HL-60/S4 treated with phorbol 12-myristate 13-acetate at 8.2 ng/mL for 4 days and 3 days (cell line): Measurements from ENCODE around the gene LBHD2.

ENCODE experiments used
- in situ Hi-C: fragments of 300-500 bp; cut with MboI; formaldehyde crosslinking; loops from 2 replicates; pipeline ENCODE4 v1.15.0; 2022; ENCODE audit warnings: low sequenced_read_pairs

The LBHD2 gene

GRCh38 chr14:103089386-103090335 is 5.7 kb downstream of the LBHD2 start:
- in situ Hi-C loops: loop anchor here (10.0 kb wide), 1 partner anchor 205 kb away; no protein-coding TSS in a partner anchor

- in situ Hi-C loops: no loop called here
Measured at GRCh38 chr14:103090481-103091020, 6.5 kb downstream of the LBHD2 start.

- in situ Hi-C loops: no loop called here
Measured at GRCh38 chr14:103091041-103091882, 7.3 kb downstream of the LBHD2 start.

GRCh38 chr14:103091883-103092222 is 7.8 kb downstream of the LBHD2 start:
- in situ Hi-C loops: no loop called here

- in situ Hi-C loops: no loop called here
Measured at GRCh38 chr14:103093856-103094405, 9.9 kb downstream of the LBHD2 start.

- in situ Hi-C loops: no loop called here
Measured at GRCh38 chr14:103094406-103095209, 10.6 kb downstream of the LBHD2 start, which contains the start of gene EXOC3L4. TSS of gene EXOC3L4 (plus strand) at chr14:103094725. CDS start at chr14:103100220, 5,495 bp downstream.

GRCh38 chr14:103095210-103095778 is 11.3 kb downstream of the LBHD2 start:
- in situ Hi-C loops: no loop called here

- in situ Hi-C loops: no loop called here
Measured at GRCh38 chr14:103096387-103096786, 12.4 kb downstream of the LBHD2 start.

- in situ Hi-C loops: no loop called here
Measured at GRCh38 chr14:103097244-103097993, 13.4 kb downstream of the LBHD2 start.

GRCh38 chr14:103097994-103098957 is 14.3 kb downstream of the LBHD2 start:
- in situ Hi-C loops: no loop called here

- in situ Hi-C loops: no loop called here
Measured at GRCh38 chr14:103099081-103099732, 15.2 kb downstream of the LBHD2 start.

GRCh38 chr14:103099733-103100280 is 15.8 kb downstream of the LBHD2 start:
- in situ Hi-C loops: no loop called here

- in situ Hi-C loops: no loop called here
Measured at GRCh38 chr14:103100281-103101121, 16.5 kb downstream of the LBHD2 start.

GRCh38 chr14:103101257-103101962 is 17.4 kb downstream of the LBHD2 start:
- in situ Hi-C loops: no loop called here

GRCh38 chr14:103101963-103102688 is 18.1 kb downstream of the LBHD2 start:
- in situ Hi-C loops: no loop called here
